KMS-11 (cell line): ENCODE data around the gene SLC22A17.

Source experiments
- H2AFZ ChIP-seq: fragments of 200-600 bp; sonication (generic); 2 replicates; pipeline ENCODE4 v1.6.1; 2016; ENCODE audit warnings: antibody characterized with exemption, mixed run types, low read depth
- H3K27ac ChIP-seq: fragments of 200-600 bp; sonication (generic); 2 replicates; pipeline ENCODE4 v1.6.1; 2016; ENCODE audit warnings: mild to moderate bottlenecking, mixed run types
- H3K27me3 ChIP-seq: fragments of 200-600 bp; sonication (generic); 2 replicates; pipeline ENCODE4 v1.6.1; 2017; ENCODE audit warnings: mild to moderate bottlenecking, low read depth, mixed run types, moderate library complexity; ENCODE audit not compliant: insufficient read depth
- H3K36me3 ChIP-seq: fragments of 200-600 bp; sonication (generic); 2 replicates; pipeline ENCODE4 v1.6.1; 2017; ENCODE audit warnings: mild to moderate bottlenecking, mixed run types; ENCODE audit not compliant: insufficient read depth
- H3K4me1 ChIP-seq: fragments of 200-600 bp; sonication (generic); 2 replicates; pipeline ENCODE4 v1.6.1; 2016; ENCODE audit warnings: mild to moderate bottlenecking, low read depth, mixed run types; ENCODE audit not compliant: poor library complexity, severe bottlenecking
- H3K4me2 ChIP-seq: fragments of 200-600 bp; sonication (generic); 2 replicates; pipeline ENCODE4 v1.7.0; 2016; ENCODE audit warnings: mild to moderate bottlenecking, mixed run types
- H3K4me3 ChIP-seq: fragments of 200-600 bp; sonication (generic); IDR thresholded peaks from 2 replicates; pipeline ENCODE4 v1.6.1; 2017; ENCODE audit warnings: low read depth, low read length, mixed read lengths; ENCODE audit not compliant: insufficient read depth
- H3K79me2 ChIP-seq: fragments of 200-600 bp; sonication (generic); 2 replicates; pipeline ENCODE4 v1.6.1; 2016; ENCODE audit warnings: low read depth, mixed run types; ENCODE audit not compliant: insufficient read depth
- H3K9ac ChIP-seq: fragments of 200-600 bp; sonication (generic); 2 replicates; pipeline ENCODE4 v1.6.1; 2016; ENCODE audit warnings: mild to moderate bottlenecking, mixed run types
- H4K20me1 ChIP-seq: fragments of 200-600 bp; sonication (generic); 2 replicates; pipeline ENCODE4 v1.6.1; 2016; ENCODE audit warnings: mild to moderate bottlenecking, mixed run types; ENCODE audit not compliant: insufficient read depth
- CTCF ChIP-seq: fragments of 200-600 bp; sonication (generic); conservative IDR thresholded peaks from 2 replicates; pipeline ENCODE4 v1.6.1; 2017; ENCODE audit warnings: low read depth, mild to moderate bottlenecking, antibody characterized with exemption, low read length, moderate library complexity, mixed read lengths

The SLC22A17 gene

GRCh38 chr14:23307146-23307530, 45.5 kb downstream of the SLC22A17 start:
- no peak overlapping the region for H3K27ac ChIP-seq
- H3K27me3 ChIP-seq = no peaks in the 10 kb centered on the region
- 0 out of 2 replicates have a peak overlapping the region, but pooled peaks have one; percentile 25 for H3K4me2 ChIP-seq
- no peaks in the 10 kb centered on the region for H3K36me3 ChIP-seq
- no peak overlapping the region for H3K9ac ChIP-seq
- H3K4me1 ChIP-seq = no peaks in the 10 kb centered on the region
- H2AFZ ChIP-seq = no peak overlapping the region; the same call in 1 of the 2 replicates
- H3K4me3 ChIP-seq = no peak overlapping the region
- H3K79me2 ChIP-seq = no peaks in the 10 kb centered on the region
- no peak for TF ChIP-seq CTCF
- H4K20me1 ChIP-seq = no peaks in the 10 kb centered on the region

- Histone ChIP-seq H3K27me3 (no peaks in the 10 kb centered on the region), H3K4me3 (no peak within 1 kb of the TSS), H3K27ac (no peak within 1 kb of the TSS), H2AFZ (no peak within 1 kb of the TSS; the same call in 1 of the 2 replicates), H3K36me3 (no peaks in the 10 kb centered on the region), H3K9ac (peak within 1 kb of the TSS; percentile 35; the same call in 1 of the 2 replicates), H3K4me2 (0 out of 2 replicates have a peak within 1 kb of the TSS, but pooled peaks have one; percentile 25), H3K79me2 (no peaks in the 10 kb centered on the region), H4K20me1 (no peaks in the 10 kb centered on the region), H3K4me1 (no peaks in the 10 kb centered on the region)
- TF ChIP-seq CTCF = no peak
Measured at GRCh38 chr14:23306412-23307145, 46.1 kb downstream of the SLC22A17 start, which contains the start of gene BCL2L2. Gene BCL2L2, plus strand, starts transcription at chr14:23306833. Its CDS starts 935 bp downstream, at chr14:23307768.

GRCh38 chr14:23302290-23303225, 50.1 kb downstream of the SLC22A17 start, which contains the start of gene PPP1R3E:
Gene PPP1R3E, minus strand, starts transcription at chr14:23302859. Its CDS starts 283 bp downstream, at chr14:23302576.
- Histone ChIP-seq H3K27ac (peak within 1 kb of the TSS; percentile 76), H3K4me3 (no peak within 1 kb of the TSS), H3K9ac (peak within 1 kb of the TSS; percentile 78), H3K4me2 (peak within 1 kb of the TSS; percentile 81), H3K27me3 (no peaks in the 10 kb centered on the region), H3K79me2 (0 out of 2 replicates have a peak, but pooled peaks cover 5% of the 10 kb centered on the region), H4K20me1 (no peaks in the 10 kb centered on the region), H3K4me1 (peaks cover 15% of the 10 kb centered on the region), H2AFZ (peak within 1 kb of the TSS; percentile 69), H3K36me3 (no peaks in the 10 kb centered on the region)
- TF ChIP-seq CTCF = no peak

- Histone ChIP-seq H3K4me2 (peak overlapping the region; percentile 81), H3K4me3 (no peak overlapping the region), H3K27me3 (no peaks in the 10 kb centered on the region), H3K79me2 (0 out of 2 replicates have a peak, but pooled peaks cover 5% of the 10 kb centered on the region), H3K4me1 (peaks cover 15% of the 10 kb centered on the region), H2AFZ (peak overlapping the region; percentile 69), H3K9ac (peak overlapping the region; percentile 78), H4K20me1 (no peaks in the 10 kb centered on the region), H3K27ac (peak overlapping the region; percentile 76), H3K36me3 (no peaks in the 10 kb centered on the region)
- no peak for TF ChIP-seq CTCF
Measured at GRCh38 chr14:23301969-23302289, 50.8 kb downstream of the SLC22A17 start.
